ENCODE results near the gene GET4. TPM values are rescaled to one million over a fixed set of nuclear protein-coding genes. Genes with fewer than 3 reads are reported as not detected.

Gene GET4
- total and polyA plus RNA-seq, 2 of the 4 experiments (the other 2 are of a cell fraction): 11.3 to 30.9 TPM

- no peak overlapping the region for H4K91ac ChIP-seq (ENCODE audit: insufficient read depth, low read depth, low read length)
- H4K5ac ChIP-seq (ENCODE audit: low read depth, low read length): no peak overlapping the region
- H4K20me1 ChIP-seq (ENCODE audit: insufficient read depth, low read length): no peaks in the 10 kb centered on the region
- ATAC-seq (ENCODE audit: low read depth) (no peak), DNase-seq (no peak)
- in situ Hi-C loops (cut with MboI; ENCODE audit: low sequenced_read_pairs) (no loop called here), dilution Hi-C loops (cut with HindIII; ENCODE audit: low sequenced_read_pairs, unreplicated experiment) (no loop called here), intact Hi-C loops (cut with micrococcal nuclease) (no loop called here)
- no peak overlapping the region for H3K27ac ChIP-seq (ENCODE audit: insufficient read depth, low read length)
- H2BK15ac ChIP-seq (ENCODE audit: low read depth, low read length): no peak overlapping the region
- H3K4ac ChIP-seq (ENCODE audit: low read depth, low read length): no peak overlapping the region
- no peak overlapping the region for H2BK20ac ChIP-seq (ENCODE audit: low read depth, low read length)
- POLR2A ChIA-PET (ENCODE audit: unreplicated experiment): no interaction called here
- H3K4me2 ChIP-seq (ENCODE audit: low read depth, low read length): no peak overlapping the region
- H2BK5ac ChIP-seq (ENCODE audit: low read depth, low read length, poor library complexity, severe bottlenecking): no peak overlapping the region
- WGBS, 2 experiments (ENCODE audit: extremely low coverage in 2 of 2, insufficient read length in 1 of 2): 70% methylated on average over 9 of the region's 34 CpGs; no CpG with 5 or more reads in 1 of the 2 experiments
- H3K9me1 ChIP-seq (ENCODE audit: insufficient read depth, low read length): no peaks in the 10 kb centered on the region
- BruUV-seq (replicated peaks): no TSS peak
- H3K9me3 ChIP-seq (ENCODE audit: control insufficient read depth, insufficient read depth, low read length): no peaks in the 10 kb centered on the region
- no peaks in the 10 kb centered on the region; the same call in 1 of the 2 replicates for H3K27me3 ChIP-seq (ENCODE audit: control insufficient read depth, insufficient read depth, low read length)
- H3K9ac ChIP-seq (ENCODE audit: low read depth, low read length): no peak overlapping the region
- H3K79me1 ChIP-seq (ENCODE audit: low read depth in 1 of 2, low read length in 2 of 2): no peaks in the 10 kb centered on the region
- H3K4me3 ChIP-seq (ENCODE audit: insufficient read depth, low read depth, low read length): no peak overlapping the region
- CTCF ChIA-PET: no interaction called here
- no peak overlapping the region for H3K18ac ChIP-seq (ENCODE audit: low read depth, low read length)
- H3K4me1 ChIP-seq (ENCODE audit: control insufficient read depth, insufficient read depth, low read length): no peaks in the 10 kb centered on the region
- no peaks in the 10 kb centered on the region for H3K36me3 ChIP-seq (ENCODE audit: control insufficient read depth, insufficient read depth, low read length)
- H2AK5ac ChIP-seq (ENCODE audit: low read depth, low read length): no peak overlapping the region
- no peak overlapping the region for H4K8ac ChIP-seq (ENCODE audit: low read depth in 2 of 2, low read length in 2 of 2)
- no peak overlapping the region for H2AFZ ChIP-seq (replicated peaks; ENCODE audit: low read length, poor library complexity)
- no peak overlapping the region for H3K14ac ChIP-seq (replicated peaks; ENCODE audit: low read depth, low read length)
- no peak overlapping the region for H2AK9ac ChIP-seq (replicated peaks; ENCODE audit: low read depth, low read length, poor library complexity)
- no peak overlapping the region for H3K56ac ChIP-seq (ENCODE audit: extremely low read depth, insufficient read depth, low read length)
- TF ChIP-seq MAFK (IDR thresholded peaks at IDR 0.05; ENCODE audit: low read depth, low read length): no peak
- TF ChIP-seq BHLHE40 (IDR thresholded peaks at IDR 0.05; ENCODE audit: low read depth, low read length): no peak
- TF ChIP-seq NFE2L2 (IDR thresholded peaks at IDR 0.05; ENCODE audit: low read depth, low read length): no peak
- no peak for TF ChIP-seq POLR2A (IDR thresholded peaks at IDR 0.05; ENCODE audit: low read depth, low read length)
- no peak for TF ChIP-seq USF2 (IDR thresholded peaks at IDR 0.05; ENCODE audit: low read depth, low read length)
- H2BK120ac ChIP-seq (ENCODE audit: low read depth, low read length): no peak overlapping the region
- H3K23ac ChIP-seq (ENCODE audit: low read depth, low read length): no peak overlapping the region
Measured at GRCh38 chr7:934469-935163, 58.3 kb downstream of the GET4 start.

Data from IMR-90 (cell line).